Fibroblast of pulmonary artery (primary cell): ENCODE results near the gene THADA.
"Not testable (repeated sequence)": the region's sequence is repeated elsewhere in the genome, so short reads cannot be mapped to it uniquely, and the experiment has no call there.

Experiments
- DNase-seq: peaks from one replicate; pipeline ENCODE4 v3.0.0-alpha.2; 2010; ENCODE audit warnings: low read depth
- H3K4me3 ChIP-seq: replicated peaks from 2 replicates; pipeline ENCODE4 v1.5.1; 2011; ENCODE audit warnings: low read depth, mild to moderate bottlenecking, control low read depth, low read length, moderate library complexity
- TF ChIP-seq, protein P1 (sequence below): IDR thresholded peaks from 2 replicates; pipeline ENCODE4 v1.5.1; 2011; ENCODE audit warnings: mild to moderate bottlenecking, control low read depth, low read length, inconsistent platforms; ENCODE audit errors: missing control alignments

The THADA gene

DNA sequence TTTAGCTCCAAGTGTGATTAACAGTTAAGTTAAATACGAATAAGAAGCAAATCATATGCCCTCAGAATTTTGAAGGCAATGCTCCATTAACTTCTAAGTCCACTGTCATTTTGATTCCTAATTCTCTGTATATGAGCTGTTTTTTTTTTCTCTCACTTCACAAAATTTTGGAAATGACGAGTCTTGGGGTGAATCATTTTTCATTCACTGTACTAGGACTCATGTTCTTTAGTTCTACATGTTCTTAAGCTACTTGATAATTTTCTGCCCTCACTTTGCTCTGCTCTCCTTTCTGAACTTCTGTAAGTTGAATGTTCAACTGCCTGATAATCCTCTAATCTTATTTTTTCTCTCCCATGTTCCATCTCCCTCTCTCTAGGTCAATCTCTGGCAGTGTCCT is 141.0 kb downstream of the THADA start:
- TF ChIP-seq, protein P1, sequence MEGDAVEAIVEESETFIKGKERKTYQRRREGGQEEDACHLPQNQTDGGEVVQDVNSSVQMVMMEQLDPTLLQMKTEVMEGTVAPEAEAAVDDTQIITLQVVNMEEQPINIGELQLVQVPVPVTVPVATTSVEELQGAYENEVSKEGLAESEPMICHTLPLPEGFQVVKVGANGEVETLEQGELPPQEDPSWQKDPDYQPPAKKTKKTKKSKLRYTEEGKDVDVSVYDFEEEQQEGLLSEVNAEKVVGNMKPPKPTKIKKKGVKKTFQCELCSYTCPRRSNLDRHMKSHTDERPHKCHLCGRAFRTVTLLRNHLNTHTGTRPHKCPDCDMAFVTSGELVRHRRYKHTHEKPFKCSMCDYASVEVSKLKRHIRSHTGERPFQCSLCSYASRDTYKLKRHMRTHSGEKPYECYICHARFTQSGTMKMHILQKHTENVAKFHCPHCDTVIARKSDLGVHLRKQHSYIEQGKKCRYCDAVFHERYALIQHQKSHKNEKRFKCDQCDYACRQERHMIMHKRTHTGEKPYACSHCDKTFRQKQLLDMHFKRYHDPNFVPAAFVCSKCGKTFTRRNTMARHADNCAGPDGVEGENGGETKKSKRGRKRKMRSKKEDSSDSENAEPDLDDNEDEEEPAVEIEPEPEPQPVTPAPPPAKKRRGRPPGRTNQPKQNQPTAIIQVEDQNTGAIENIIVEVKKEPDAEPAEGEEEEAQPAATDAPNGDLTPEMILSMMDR, result no peak

DNA sequence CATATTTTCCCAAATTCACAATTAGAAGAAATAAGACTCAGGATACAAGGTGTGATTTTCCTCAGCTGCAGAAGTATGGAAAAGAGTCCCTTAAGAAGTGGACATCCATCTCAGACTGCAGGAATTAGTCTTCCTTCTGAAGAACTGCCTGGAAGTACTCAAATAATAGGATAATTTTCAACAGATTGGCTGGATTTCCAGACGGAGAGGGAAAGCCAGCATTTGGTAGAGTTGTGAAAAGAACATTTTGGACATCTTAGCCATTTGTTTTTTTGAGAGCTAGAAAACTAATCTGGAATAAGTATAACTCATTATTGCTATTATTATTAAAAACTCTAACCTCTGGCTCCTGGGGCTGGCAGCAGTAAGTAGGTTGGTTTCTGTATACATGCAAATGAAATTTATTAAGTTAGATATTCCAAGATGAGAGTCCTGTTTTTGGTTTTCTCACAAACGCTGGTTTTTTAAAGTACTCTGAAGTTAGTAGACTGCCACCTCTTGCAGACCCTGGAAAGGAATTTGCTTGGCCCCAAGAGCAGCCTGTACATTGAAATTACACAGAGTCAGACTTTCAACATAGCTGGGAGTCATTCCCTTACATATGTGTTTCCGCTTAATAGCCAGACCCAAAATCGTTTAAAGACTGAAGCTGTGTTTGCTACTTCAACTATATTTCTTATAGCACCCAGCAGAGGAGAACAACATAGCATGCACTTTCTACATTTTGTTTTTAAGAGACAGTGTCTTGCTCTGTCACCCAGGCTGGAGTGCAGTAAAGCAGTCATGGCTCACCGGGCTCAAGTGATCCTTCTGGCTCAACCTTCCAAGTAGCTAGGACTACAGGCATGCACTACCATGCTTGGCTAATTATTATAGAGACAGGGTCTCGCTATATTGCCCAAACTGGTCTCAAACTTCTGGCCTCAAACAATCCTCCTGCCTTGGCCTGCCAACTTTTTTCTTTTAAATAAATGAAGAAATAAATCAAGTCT is 142.4 kb downstream of the THADA start:
- TF ChIP-seq, protein P1, result no peak
- no peak overlapping the region for H3K4me3 ChIP-seq
- DNase-seq, result no peak

More for the DNA sequence above, 141.0 kb downstream of the THADA start:
- no peak for DNase-seq
- no peak overlapping the region for H3K4me3 ChIP-seq

- no peak overlapping the region for H3K4me3 ChIP-seq
- DNase-seq, result no peak
- TF ChIP-seq, protein P1, result no peak
These were observed 143.5 kb downstream of the THADA start for GRCh38 chr2:43452318-43452731.

DNA sequence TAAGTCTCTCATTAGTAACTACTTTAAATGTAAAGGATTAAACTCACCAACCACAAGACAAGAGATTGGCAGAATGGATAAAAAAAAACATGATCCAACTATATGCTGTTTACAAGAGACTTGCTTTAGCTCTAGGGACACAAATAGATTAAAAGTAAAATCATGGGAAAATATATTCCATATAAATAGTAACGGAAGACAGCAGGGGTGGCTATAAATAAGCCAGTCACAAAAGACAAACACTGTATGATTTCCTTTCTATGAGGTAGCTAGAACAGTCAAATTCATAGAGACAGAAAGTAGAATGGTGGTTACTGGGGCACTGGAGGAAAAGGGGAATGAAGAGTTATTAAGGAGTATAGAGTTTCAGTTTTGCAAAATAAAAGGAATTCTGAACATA is 145.2 kb downstream of the THADA start:
- H3K4me3 ChIP-seq, result no peak overlapping the region
- TF ChIP-seq, protein P1, result no peak
- DNase-seq, result no peak

DNA sequence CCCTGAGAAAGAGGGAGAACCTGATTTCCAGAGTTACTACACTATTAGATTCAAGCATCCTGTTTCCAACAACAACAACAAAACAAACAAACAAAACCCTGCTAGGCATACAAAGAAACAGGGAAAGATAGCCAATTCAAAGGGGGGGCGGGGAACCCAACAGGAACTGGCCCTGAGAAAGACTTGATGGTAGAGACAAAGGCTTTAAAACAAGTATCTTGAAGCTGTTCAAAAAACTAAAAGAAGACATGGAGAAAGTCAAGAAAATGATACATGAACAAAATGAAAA is 147.1 kb downstream of the THADA start:
- DNase-seq, result no peak
- TF ChIP-seq, protein P1, result no peak
- H3K4me3 ChIP-seq, result no peak overlapping the region

- TF ChIP-seq, protein P1, result no peak
- no peak overlapping the region for H3K4me3 ChIP-seq
- no peak for DNase-seq
These were observed 147.6 kb downstream of the THADA start for GRCh38 chr2:43448011-43448821.

DNA sequence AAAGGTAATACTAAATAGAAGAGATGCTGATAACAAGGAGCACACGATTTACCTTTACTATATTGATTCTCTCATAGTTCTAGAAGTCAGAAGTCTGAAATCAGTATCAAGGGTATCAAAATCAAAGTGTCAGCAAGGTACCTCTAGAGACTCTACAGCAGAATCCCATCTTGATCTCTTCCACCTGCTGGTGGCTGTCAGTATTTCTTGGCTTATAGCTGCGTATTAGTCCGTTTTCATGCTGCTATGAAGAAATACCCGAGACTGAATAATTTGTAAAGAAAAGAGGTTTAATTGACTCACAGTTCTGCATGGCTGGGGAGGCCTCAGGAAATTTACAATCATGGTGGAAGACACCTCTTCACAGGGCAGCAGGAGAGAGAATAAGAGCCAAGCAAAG is 149.1 kb downstream of the THADA start:
- not testable (repeated sequence) for H3K4me3 ChIP-seq, DNase-seq
